ENCODE results near the gene CUBN.

The CUBN gene

DNA sequence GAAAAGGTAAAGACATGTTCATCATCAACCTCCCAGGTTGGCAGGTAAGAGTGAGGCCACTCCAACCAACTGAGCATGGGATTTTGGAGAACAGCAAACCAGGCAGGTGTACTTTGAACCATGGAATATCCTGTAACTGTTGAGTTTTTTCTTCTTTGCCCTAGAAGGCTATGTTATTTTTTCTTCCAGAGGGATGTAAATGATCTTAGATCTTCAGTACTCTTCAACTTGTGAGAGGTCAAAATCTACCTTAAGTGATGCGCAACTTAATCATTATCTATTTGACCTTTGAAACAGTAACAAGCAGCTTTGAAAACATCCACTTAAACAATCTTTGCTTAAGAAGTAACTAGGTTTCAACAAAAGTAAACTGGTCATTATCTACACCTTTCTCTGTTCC lies at the start of gene CUBN:
Gene CUBN (minus strand): TSS at position 71 of the 400 bp plus-strand sequence. CDS start 46 bp downstream, at position 25.
- no peak for DNase-seq (ENCODE audit: low spot score)

DNA sequence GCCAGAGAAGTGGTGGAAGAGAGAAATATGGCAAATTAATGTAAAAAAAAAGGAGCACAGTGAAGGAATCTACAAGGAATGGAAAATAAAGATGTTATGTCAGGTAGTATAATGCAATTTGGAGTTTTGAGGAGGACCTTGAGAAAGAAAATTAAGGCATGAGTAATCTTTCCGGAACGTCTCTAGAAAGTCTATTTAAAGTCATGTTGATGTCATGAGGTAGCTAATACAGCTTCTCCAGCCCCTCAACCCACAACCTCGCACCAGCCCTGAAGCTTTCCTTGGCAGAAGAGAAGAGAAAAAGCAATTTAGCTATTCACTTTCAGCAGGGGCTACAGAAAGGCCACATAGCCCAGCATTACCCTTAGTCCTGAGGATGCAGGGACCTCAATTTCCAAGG lies 49.4 kb upstream of the CUBN start:
- no peak for DNase-seq (ENCODE audit: low spot score)

DNA sequence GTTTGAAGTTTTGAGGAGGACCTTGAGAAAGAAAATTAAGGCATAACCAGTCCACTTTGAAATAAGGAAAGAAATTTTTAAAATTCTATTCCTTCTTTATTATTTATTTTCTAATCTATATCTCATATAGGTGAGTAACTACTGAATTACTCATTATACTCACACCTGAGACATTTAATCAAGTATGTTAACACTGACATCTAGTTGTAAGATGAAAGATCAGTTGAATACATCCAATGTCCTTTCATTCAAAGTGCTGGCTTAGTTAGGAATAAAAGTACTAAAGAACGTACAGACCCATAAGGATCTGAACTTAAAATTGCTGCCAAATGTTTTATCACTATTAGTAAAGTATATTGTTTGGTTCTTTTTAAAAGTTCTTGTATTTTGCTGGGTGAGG lies 48.4 kb upstream of the CUBN start:
- DNase-seq (ENCODE audit: low spot score), result no peak

DNA sequence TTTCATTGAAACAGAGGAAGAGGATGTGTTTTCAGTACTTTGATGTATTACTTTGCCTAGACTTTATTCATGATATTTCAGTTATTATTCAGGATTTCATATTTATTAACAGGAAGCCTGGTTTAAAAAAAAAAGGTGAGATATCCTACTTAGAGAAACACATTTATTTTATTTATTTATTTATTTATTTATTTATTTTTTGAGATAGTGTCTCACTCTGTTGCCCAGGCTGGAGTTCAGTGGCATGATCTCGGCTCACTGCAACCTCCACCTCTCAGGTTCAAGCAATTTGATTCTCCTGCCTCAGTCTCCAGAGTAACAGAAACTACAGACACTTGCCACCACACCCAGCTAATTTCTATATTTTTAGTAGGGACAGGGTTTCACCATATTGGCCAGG lies 47.4 kb upstream of the CUBN start:
- DNase-seq (ENCODE audit: low spot score), result no peak

DNA sequence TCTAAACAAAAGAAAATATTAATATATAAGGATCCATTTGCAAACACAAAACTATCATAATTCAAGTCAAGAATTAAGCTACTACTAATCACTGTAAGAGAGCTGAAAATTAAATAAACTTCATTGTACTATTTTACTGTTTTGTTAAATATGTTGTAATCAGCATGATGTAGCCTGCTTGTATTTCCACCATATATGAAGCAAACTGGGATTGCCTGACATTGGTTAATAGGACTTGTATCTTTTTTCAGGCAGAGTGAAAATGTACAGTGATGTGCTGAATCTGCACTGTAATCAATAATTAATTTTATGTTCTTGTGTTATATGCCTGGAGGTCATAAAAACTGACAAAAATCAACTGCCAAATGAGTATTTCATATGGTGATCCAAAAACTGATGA lies 46.5 kb upstream of the CUBN start:
- no peak for DNase-seq (ENCODE audit: low spot score)

DNA sequence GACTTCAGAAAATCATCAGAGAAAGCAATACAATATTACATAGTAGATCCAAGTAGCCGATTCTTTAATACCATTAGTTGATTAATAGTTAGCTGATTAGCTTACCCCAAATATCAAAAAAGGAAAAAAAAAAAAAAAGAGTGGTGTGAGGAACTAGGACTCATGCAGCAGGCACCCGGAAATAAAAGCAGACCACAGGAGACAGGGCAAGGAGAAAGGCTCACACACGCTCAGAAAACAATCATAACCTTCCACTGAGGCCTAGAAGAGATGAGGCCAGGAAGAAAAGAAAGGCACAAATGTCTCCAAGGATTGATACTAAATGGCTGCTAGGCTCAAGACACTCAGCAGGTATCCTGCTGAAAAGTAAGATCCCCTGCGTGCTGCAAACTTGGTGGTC lies 45.9 kb upstream of the CUBN start:
- DNase-seq (ENCODE audit: low spot score), result no peak

DNA sequence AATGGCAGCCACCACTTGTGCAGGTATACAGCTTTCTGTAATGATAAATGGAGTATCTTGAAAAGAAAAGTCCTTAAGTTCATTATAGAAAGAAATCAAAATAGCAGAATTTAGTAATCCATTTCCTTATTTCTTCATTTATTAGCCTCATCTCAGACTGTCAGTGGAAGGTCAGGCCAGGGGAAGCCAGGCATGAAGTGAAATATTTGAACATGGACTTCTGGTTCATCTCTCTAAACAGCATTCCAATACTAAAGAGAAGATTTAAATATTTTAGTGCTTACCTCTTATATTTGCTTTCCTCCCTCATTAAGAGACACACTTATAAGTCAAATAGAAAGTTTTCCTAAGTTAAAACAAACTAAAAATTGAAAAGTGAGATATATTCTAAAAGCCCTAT lies 45.0 kb upstream of the CUBN start:
- no peak for DNase-seq (ENCODE audit: low spot score)

DNA sequence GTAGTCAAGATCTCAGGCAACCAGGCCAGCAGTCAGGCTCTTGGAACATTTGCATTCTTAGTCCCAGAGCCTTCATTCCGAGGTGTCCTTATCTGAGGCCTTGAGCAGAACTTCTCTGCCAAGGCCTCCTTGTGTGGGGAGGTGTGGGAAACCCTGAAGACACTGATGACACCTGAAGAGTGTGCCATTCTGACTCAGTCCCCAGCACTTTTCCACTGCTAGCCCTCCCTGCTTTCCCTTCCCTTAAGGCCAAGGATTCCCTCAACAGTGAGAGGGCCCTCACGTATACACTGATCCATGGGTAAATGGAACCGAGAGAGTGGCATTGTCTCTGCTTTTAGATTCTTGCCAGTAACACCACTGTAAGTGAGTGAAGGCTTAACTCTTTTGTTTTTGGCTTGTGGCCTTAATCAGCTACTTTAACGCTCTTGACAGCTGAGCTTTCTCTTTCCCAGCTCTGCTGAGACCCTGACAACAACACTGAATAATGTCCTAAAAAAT lies 41.6 kb upstream of the CUBN start:
- no peak for DNase-seq (ENCODE audit: low spot score)

DNA sequence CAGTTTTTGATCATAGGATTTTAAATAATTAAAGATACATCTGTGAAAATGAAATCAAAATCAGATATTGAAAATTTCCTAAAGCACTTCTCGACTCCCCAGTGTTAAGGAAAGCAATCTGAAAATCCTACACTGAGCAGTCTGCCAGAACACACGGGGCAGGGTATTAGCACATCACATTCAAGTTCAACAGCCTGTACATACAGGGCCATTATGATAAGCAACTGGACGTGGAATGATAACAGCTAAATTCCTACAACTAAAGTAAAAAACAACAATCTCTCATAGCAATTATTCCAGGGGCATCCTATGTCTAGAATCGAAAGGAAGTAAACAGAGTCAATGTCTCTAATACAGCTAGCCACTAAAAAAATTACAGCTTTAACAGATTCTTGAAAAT lies 40.2 kb upstream of the CUBN start:
- no peak for DNase-seq (ENCODE audit: low spot score)

DNA sequence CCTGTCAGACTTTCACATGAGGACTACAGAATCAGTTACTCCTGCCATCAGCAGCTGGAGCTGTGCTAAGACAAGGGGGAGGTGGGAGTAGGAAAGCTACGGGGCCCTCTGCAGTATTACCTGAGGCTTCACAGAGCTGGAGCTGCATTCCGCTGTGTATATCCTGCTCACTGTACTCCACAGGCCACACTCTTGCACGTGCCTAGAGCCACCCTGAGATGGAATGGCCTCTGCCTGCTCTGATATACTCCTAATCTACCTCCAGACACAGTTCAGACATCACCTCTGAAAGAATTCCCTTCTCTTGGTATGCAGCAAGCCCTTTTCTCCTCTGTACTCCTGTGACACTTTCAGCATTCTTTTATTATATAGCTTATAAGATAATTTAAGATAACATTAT lies 37.1 kb upstream of the CUBN start:
- no peak for DNase-seq (ENCODE audit: low spot score)

DNA sequence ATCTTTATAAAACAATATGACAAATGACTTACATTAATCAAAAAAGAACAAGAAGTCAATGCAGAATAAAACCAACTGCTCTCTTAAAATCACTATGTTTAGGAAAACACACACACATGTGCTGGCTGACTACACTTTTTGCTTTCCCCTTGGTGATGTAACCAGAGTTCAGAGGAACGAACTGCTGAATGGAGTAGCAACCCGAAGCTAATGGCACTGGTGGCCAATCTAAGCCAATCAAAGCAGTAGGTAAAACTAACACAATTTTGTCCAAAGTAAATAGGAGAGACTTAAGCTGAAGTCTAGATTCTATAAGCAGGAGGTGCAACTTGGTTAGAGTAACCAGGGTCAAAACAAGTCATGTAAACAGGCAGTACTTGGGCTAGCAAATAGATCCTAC lies 33.2 kb upstream of the CUBN start:
- no peak for DNase-seq (ENCODE audit: low spot score)

DNA sequence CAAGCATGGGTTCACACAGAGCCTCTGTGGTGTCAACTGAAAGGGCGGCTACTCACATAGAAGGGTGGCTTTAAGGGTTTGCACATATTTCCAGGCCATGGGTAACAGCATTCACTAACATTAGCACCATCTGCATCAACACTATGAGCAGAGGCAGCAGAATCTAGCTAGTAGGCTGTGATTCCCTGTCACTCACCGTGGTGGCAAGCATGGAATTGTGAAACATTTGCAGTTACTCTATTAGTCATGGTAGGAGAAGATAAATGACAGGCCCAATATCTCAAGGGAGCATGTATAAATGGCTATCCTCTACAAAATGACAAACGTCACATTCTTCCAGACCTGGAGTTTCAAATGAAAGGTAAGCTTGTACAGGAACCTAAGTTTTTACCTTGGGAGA lies 32.2 kb upstream of the CUBN start:
- DNase-seq (ENCODE audit: low spot score), result no peak

DNA sequence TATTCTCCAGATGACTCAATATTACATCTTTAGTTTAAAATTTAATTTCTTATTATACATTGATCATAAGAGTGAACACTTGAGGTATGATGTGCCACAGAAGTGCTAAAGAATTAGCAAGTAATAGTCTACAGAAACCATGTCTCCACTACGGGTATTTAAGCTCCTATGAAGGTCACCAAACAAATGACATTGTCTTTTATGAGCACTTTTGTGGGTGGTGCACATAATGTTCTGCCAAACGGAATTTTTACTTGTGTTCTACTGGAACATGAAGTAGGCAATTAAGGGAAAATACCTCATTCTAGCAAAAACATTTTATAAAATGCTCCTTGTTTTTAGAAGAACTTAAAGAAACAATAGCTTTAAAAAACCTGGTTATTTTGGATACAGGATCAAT lies 27.4 kb upstream of the CUBN start:
- no peak for DNase-seq (ENCODE audit: low spot score)

DNA sequence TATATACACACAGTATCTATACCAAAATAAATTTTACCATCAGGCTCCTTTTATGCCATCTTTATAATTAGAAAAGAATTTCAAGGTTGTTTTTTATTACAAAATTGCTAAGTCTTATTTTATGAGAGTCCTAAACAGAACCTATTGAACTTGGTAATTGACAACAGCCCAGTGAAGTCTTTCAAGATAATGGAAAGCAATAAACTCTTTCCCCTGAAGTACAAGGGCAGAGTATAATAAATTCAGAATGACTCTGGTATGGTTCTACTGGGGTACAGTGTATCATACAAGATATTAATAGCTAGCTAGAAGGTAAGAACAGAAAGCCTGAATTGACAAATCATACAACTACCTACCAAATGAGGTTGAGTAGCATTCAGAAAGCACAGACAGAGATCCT lies 26.2 kb upstream of the CUBN start:
- no peak for DNase-seq (ENCODE audit: low spot score)

DNA sequence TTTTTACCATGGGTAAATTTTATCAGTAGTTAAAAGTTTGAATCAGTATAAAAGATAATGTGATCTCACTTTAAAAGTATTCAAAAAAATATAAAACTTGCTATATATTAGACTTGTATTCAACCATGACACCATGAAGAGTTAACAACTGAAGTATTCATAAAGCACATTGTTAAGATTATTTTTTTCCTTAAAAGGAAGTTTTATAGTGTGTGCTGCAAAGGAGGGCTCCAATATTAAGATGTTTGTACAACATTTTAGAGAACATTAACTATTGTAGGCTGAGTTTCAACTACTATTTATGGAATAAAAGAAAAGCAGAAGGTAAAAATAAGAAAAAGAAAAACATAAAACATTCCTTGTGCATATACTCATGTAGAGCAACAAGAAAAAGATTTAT lies 24.5 kb upstream of the CUBN start:
- no peak for DNase-seq (ENCODE audit: low spot score)

DNA sequence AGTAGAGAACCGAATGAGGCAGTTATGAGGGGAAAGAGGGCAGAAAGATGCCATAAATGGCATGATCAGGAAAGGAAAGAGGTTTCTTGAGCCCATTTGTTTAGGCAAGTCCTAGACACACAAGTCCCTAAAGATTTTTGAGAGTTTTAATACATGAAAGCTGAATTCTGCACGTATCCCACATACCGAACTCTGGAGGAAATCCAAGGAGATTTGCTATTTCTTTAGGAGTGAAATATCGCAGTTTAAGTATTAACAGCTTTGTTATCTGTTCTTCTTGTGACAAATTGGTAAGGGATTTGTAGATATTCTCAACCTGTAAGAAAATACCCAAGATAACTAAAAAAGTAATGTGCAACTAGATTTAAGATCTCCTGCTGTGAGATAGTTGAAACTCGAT lies 23.7 kb upstream of the CUBN start:
- no peak for DNase-seq (ENCODE audit: low spot score)

DNA sequence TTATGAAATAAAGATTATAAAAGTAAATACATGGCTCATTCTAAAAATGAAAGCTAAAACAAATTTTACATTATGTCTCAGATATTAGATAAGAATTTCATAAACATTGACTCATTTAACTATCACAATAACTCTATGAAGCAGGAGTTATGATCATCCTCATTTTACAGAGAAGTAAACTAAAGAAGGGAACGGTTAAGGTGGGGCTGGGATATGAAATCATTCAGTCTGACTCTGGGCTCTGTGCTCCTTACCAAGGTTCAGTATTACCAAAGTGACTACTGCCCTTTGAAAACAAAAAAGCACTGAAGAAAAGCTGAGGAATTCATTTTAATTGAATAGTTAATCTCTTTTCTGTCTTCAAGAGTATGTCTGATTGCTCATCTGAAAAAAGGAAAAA lies 22.1 kb upstream of the CUBN start:
- DNase-seq (ENCODE audit: low spot score), result no peak

DNA sequence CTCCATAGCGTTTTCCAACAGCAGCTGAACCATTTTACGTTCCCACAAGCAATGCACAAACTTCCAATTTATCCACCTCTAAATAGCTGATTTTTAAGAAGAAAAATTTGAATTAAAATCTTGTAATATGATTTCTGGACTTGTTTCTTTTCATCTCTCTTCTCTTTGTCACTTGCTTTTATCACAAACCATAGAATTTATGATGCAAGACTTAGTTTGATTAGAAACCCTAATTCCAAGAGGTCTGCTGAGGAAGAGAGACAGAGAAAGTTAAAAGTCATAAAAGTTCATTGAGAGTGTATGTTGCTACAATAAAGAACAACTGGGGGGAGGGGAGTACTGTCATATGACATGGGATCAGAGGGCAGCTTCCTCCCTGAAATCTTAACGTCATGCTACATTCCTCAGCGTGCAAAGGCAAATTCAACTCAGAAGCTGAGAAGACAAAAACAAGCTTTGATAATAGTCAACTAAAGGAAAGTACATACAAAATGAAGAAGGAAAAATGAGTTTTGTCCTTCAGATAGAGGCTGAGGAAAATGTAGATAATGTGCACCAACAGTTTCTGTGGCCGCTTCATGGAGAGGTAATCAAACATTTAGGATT lies 18.4 kb upstream of the CUBN start:
- no peak for DNase-seq (ENCODE audit: low spot score)

DNA sequence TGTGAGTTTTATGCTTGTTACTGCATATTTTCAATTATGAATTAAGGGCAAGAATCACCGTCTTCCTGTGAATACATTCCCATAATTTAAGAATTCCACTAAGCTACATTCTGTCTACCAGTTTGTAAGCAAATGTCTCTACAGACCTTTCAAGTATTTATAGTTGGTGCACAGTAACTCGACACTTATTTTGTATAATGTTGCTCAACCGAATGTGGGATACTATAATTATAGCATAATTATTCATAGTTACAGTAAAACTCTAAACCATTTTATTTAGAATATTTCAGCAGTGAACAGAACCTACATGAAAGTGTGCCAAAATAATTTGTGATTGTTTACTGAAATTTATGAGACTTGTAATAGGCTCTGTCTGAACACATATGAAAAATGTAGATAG lies 17.3 kb upstream of the CUBN start:
- DNase-seq (ENCODE audit: low spot score), result no peak

DNA sequence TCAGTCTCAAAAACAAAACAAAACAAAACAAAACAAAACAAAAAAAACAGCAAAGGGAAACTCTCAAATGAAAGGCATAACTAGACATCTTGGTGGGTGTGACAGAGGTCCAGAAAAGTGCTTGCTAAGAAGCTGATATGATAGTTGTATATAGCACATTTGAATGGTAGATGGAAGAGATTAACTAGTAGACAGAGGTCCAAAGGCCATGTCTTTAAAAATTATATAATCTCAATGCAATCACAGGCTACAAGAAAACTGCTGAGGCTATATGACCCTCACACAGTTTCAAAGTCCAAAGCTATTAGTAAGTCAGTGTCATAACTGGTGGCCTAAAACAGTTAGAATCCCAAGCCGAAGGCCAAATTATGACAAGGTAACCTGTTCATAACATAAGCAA lies 15.6 kb upstream of the CUBN start:
- no peak for DNase-seq (ENCODE audit: low spot score)

DNA sequence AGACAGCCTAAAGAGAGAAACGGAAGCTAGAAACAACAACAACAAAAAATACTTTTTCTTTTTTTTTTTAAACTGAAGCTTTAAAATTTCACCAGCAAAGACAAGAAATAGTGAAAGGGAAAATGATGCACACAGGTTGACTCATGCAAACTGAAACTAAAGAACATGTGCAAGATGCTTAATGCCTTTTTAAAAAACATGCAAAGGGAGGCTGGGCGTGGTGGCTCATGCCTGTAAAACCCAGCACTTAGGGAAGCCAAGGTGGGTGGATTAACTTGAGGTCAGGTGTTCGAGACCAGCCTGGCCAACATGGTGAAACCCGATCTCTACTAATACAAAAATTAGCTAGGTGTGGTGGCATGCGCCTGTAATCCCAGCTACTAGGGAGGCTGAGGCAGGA lies 15.1 kb upstream of the CUBN start:
- DNase-seq (ENCODE audit: low spot score), result no peak

DNA sequence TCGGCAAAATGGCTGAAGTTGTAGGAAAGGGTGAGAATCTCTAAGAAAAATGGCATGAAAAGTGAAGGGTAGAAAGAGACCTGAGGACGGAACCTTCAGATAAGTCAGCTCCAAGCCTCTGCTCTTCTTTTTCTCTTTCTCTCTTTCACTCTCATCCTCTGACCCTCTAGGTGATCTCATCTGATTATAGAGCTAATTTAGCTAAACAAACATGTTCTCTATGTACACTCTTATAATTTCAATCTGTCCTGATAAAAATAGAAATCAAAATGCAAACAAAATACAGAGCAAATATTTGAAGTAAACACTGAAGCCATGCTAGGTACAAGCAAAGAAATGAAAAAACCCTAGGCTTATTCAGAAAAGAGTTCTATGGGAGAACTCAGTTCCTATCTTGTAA lies 14.4 kb upstream of the CUBN start:
- DNase-seq (ENCODE audit: low spot score), result no peak

DNA sequence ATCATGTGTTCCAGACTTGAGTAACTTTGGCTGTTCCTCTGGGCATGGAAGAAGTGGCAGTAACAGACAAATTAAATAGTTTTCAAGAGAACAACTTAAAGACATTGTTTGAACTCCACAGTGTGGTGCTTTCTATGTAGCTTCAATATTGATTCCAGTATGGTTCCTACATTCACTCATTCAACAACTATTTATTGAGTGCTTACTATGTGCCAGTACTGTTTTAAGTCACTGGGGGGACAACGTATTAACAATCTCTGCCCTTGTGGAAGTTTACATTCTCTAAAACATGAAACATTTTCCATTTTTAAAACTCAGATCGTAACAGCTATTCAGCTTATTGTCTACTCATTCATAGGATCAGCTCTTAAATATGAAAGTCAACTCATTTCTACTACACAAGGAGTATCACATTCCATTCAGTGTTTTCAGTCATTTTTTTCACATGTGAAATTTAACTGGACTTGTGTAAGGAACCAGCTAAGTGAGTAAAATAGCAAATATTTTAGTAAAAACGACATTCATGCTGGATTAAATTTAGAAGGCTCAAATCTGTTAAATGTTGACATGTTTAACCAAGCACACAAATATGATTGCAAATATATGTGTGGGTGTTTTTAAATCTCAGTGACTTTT lies 13.6 kb upstream of the CUBN start:
- DNase-seq (ENCODE audit: low spot score), result no peak

DNA sequence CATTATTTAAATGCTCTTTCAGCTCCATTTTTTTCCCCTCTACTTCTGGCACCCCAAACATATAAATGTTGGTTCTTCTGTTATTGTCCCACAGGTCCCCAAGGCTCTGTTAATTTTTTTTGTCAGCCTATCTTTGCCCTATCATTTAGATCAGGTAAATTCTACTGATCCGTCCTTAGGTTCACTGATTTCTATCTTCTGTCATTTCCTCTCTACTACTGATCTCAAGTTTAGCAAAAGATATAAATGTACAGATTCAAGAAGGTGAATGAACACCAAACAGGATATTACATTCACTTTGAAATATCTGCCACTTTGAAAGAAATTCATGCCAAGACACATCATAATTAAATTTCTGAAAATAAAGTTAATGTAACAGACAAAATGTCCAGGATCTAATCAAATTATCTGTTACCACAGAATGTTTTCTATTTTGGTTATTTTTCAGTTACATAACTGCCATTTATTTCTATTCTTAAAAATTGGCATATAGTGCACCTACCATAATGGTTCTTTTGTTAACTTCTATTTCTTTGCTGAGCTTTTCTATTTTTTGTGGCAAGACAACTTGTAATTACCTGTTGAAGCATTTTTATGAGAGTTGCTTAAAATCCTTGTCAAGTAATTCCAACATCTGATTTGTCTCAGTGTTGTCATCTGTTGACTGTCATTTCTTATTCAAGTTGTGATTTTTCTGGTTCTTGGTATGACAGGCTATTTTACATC lies 12.1 kb upstream of the CUBN start:
- no peak for DNase-seq (ENCODE audit: low spot score)
